Gastroesophageal sphincter (tissue), 2 donors: ENCODE measurements around the gene PIAS1.

ENCODE experiments used
- POLR2A ChIP-seq, 2 donors: fragments of 450-650 bp; IDR thresholded peaks; one replicate each; pipeline ENCODE4 v1.6.1; 2017; ENCODE audit warnings: antibody characterized with exemption in 2 of 2, mild to moderate bottlenecking in 2 of 2, moderate library complexity in 1 of 2
- POLR2AphosphoS5 ChIP-seq: sonication (generic); formaldehyde crosslinking; IDR thresholded peaks from one replicate; pipeline ENCODE4 v1.6.1; 2017; ENCODE audit warnings: antibody characterized with exemption

- TF ChIP-seq POLR2AphosphoS5: no peak
- TF ChIP-seq POLR2A (IDR thresholded peaks at IDR 0.05): no peak
These were observed 89.7 kb downstream of the PIAS1 start for GRCh38 chr15:68143785-68144184.
